Measurements from ENCODE around the gene SLC35F4.

DNA sequence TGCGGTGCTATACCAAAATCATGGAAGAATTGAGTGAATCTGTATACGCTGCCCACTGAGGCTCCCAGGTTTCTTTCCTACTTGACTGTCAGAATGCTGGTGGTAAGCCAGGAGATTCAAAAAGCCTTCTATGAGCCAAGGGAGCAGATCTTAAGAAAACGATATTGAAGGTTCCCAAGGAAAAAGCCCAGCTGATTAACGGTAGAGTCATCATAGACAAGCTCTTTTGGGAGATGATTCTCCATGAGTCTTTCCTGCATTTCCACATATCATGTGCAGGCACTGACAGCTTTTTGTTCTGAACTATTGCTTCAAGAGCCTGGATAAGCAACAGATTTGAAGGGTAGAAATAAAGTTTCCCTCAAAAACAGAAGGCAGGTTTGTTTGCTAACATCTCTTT, 17.5 kb downstream of the SLC35F4 start:
- no peak for TF ChIP-seq EZH2 (IDR thresholded peaks at IDR 0.05; ENCODE audit: borderline replicate concordance, insufficient read depth, low read length, poor library complexity, severe bottlenecking)
- no peak for TF ChIP-seq CTCF (IDR thresholded peaks at IDR 0.05; ENCODE audit: poor library complexity, severe bottlenecking)

All from neural cell (in vitro differentiated cells).